HepG2 (cell line): ENCODE data around the gene SS18L1. TPM values are rescaled to one million over a fixed set of nuclear protein-coding genes. Genes with fewer than 3 reads are reported as not detected.

Experiments used
- MED13 ChIP-seq: sonication (generic); formaldehyde crosslinking; IDR thresholded peaks from 2 replicates; pipeline ENCODE4 v1.5.0; 2020; ENCODE audit warnings: missing genetic modification reagents
- MED8 ChIP-seq: sonication (generic); formaldehyde crosslinking; IDR thresholded peaks from 2 replicates; pipeline ENCODE4 v1.8.1; 2023; ENCODE audit warnings: mild to moderate bottlenecking, missing genetic modification reagents; ENCODE audit not compliant: insufficient replicate concordance
- MTA1 ChIP-seq: sonication (generic); formaldehyde crosslinking; IDR thresholded peaks from 2 replicates; pipeline ENCODE4 v1.4.0; 2020; ENCODE audit warnings: missing genetic modification reagents, mild to moderate bottlenecking, borderline replicate concordance
- NFIB ChIP-seq: sonication (generic); formaldehyde crosslinking; IDR thresholded peaks from 2 replicates; pipeline ENCODE4 v1.9.0; 2021; ENCODE audit warnings: missing genetic modification reagents, mild to moderate bottlenecking, borderline replicate concordance
- POLR2AphosphoS5 ChIP-seq: IDR thresholded peaks from 2 replicates; pipeline ENCODE4 v1.6.1; 2012; ENCODE audit warnings: low read depth, low read length
- PRDM10 ChIP-seq: sonication (generic); formaldehyde crosslinking; IDR thresholded peaks from 2 replicates; pipeline ENCODE4 v1.4.0; 2020; ENCODE audit warnings: low read depth, missing genetic modification reagents
- SMAD3 ChIP-seq: sonication (generic); formaldehyde crosslinking; IDR thresholded peaks from 2 replicates; pipeline ENCODE4 v1.4.0; 2020; ENCODE audit warnings: missing genetic modification reagents
- SSRP1 ChIP-seq: IDR thresholded peaks from 2 replicates; pipeline ENCODE4 v1.6.1; 2016; ENCODE audit warnings: control low read depth
- ZC3H13 ChIP-seq: sonication (generic); formaldehyde crosslinking; IDR thresholded peaks from 2 replicates; pipeline ENCODE4 v1.8.1; 2023; ENCODE audit warnings: mild to moderate bottlenecking, missing genetic modification reagents, moderate library complexity
- ZFP1 ChIP-seq: IDR thresholded peaks from 2 replicates; pipeline ENCODE4 v1.6.1; 2016
- ZNF263 ChIP-seq: sonication (generic); formaldehyde crosslinking; IDR thresholded peaks from 2 replicates; pipeline ENCODE4 v1.4.0; 2020; ENCODE audit warnings: missing genetic modification reagents
- ZNF275 ChIP-seq: sonication (generic); formaldehyde crosslinking; IDR thresholded peaks from 2 replicates; pipeline ENCODE4 v1.8.0; 2022; ENCODE audit warnings: missing genetic modification reagents, mild to moderate bottlenecking, inconsistent platforms, borderline replicate concordance
- ZNF343 ChIP-seq: sonication (generic); formaldehyde crosslinking; IDR thresholded peaks from 2 replicates; pipeline ENCODE4 v1.4.0; 2020; ENCODE audit warnings: mild to moderate bottlenecking, missing genetic modification reagents
- ZNF768 ChIP-seq: sonication (generic); formaldehyde crosslinking; IDR thresholded peaks from 2 replicates; pipeline ENCODE4 v1.4.0; 2020; ENCODE audit warnings: missing genetic modification reagents
- ZSCAN22 ChIP-seq: sonication (generic); formaldehyde crosslinking; IDR thresholded peaks from 2 replicates; pipeline ENCODE4 v1.4.0; 2020; ENCODE audit warnings: mild to moderate bottlenecking, missing genetic modification reagents
- polyA plus RNA-seq, 8 experiments: library from polyadenylated mRNA; depleted of rRNA in 3 of 8; stranded (reverse) in 7 of 8; unstranded in 1 of 8; fragments of >200 nt; fragmentation: Illumina TruSeq in 4 of 8; extraction: Trizol in 4 of 8; gene quantifications; 2 replicates each; pipeline versions ENCODE4 v1.2.1 to v1.2.3, GENCODE V29; 2011 to 2016; ENCODE audit warnings: low read depth in 4 of 8, missing spikeins in 1 of 8, mixed read lengths in 1 of 8; ENCODE audit not compliant: insufficient read depth in 1 of 8
- total RNA-seq, 5 experiments: library from RNA; depleted of rRNA; stranded (reverse); fragments of >200 nt; fragmentation: Illumina TruSeq; extraction: Trizol; gene quantifications; 2 replicates each; pipeline ENCODE4 v1.2.3, GENCODE V29; 2016; ENCODE audit warnings: low read depth in 1 of 5

SS18L1 gene
- total and polyA plus RNA-seq, 2 of the 13 experiments (the other 11 are each of a cell fraction or from before 2014, with no cell fraction given): 17.8 to 27.6 TPM

DNA sequence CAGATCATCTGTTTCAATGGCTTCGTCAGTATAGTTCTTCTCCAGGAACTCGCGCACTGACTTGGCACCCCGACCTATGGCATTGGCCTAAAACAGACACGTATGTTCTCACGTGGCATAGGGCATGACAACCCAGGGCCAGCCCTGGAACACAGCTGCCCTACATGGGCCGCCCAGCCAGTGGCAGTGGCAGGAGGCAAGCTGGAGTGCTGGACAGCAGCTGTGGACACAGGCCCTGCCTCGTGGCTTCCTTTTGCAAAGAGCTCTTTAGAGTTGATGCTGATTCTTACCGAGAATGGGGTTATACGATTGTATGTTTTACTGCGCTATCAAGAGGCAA, 5.4 kb upstream of the SS18L1 start (continued):
- TF ChIP-seq ZC3H13 (CRISPR knock-in tag) (peak; percentile 60), ZSCAN22 (CRISPR knock-in tag) (no peak), ZNF768 (peak; percentile 34; the same call in 1 of the 2 replicates), MED8 (peak; percentile 16), MTA1 (CRISPR knock-in tag) (peak; percentile 31; the same call in 1 of the 2 replicates), NFIB (peak; percentile 92; the same call in 1 of the 2 replicates), ZNF275 (CRISPR knock-in tag) (no peak), ZNF343 (no peak), PRDM10 (no peak), POLR2AphosphoS5 (peak; percentile 42; the same call in 1 of the 2 replicates), ZFP1 (CRISPR knock-in tag) (no peak), ZNF263 (CRISPR knock-in tag) (peak; percentile 15; the same call in 1 of the 2 replicates), MED13 (CRISPR knock-in tag) (no peak), SMAD3 (CRISPR knock-in tag) (no peak), SSRP1 (peak; percentile 15; the same call in 1 of the 2 replicates)
